Measurements from ENCODE around the gene CDKN1A.

DNA sequence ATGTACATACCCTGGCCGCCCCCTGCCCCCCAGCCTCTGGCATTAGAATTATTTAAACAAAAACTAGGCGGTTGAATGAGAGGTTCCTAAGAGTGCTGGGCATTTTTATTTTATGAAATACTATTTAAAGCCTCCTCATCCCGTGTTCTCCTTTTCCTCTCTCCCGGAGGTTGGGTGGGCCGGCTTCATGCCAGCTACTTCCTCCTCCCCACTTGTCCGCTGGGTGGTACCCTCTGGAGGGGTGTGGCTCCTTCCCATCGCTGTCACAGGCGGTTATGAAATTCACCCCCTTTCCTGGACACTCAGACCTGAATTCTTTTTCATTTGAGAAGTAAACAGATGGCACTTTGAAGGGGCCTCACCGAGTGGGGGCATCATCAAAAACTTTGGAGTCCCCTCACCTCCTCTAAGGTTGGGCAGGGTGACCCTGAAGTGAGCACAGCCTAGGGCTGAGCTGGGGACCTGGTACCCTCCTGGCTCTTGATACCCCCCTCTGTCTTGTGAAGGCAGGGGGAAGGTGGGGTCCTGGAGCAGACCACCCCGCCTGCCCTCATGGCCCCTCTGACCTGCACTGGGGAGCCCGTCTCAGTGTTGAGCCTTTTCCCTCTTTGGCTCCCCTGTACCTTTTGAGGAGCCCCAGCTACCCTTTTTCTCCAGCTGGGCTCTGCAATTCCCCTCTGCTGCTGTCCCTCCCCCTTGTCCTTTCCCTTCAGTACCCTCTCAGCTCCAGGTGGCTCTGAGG, 7.6 kb downstream of the CDKN1A start:
- no peak for TF ChIP-seq ARNT (IDR thresholded peaks at IDR 0.05)
- no peak for TF ChIP-seq FOXA1 (IDR thresholded peaks at IDR 0.05)
- TF ChIP-seq BHLHE40 (IDR thresholded peaks at IDR 0.05; ENCODE audit: borderline replicate concordance) = no peak
- TF ChIP-seq ZNF384 (IDR thresholded peaks at IDR 0.05) = no peak
- TF ChIP-seq ELF4 (IDR thresholded peaks at IDR 0.05) = no peak
- TF ChIP-seq L3MBTL2 (conservative IDR thresholded peaks at IDR 0.05) = no peak
- no peak for TF ChIP-seq PKNOX1 (IDR thresholded peaks at IDR 0.05)
